Stimulated activated CD8-positive, alpha-beta memory T cell treated with anti-CD3 and anti-CD28 coated beads, Interleukin-15, amount 100 ng/mL, for 4 hours (primary cell): ENCODE results near the gene CSNK2A2.

Experiments used
- DNase-seq, 2 donors: peaks; one replicate each; pipeline ENCODE4 v3.0.0-alpha.2; 2020; ENCODE audit warnings: low read depth in 2 of 2

The CSNK2A2 gene

GRCh38 chr16:58138852-58139251 is 59.1 kb downstream of the CSNK2A2 start:
- DNase-seq: no peak

- no peak for DNase-seq
These were observed 60.3 kb downstream of the CSNK2A2 start for GRCh38 chr16:58137581-58137980.

GRCh38 chr16:58129097-58129936 is 68.6 kb downstream of the CSNK2A2 start, which contains the start of gene CFAP20:
CFAP20 (minus strand) TSS chr16:58129381; CDS start chr16:58129115, 266 bp downstream.
- DNase-seq: peak; percentile 94

- peak in 1 of 2 donors; percentile 3 for DNase-seq
These were observed 69.2 kb downstream of the CSNK2A2 start for GRCh38 chr16:58128711-58129096.

- no peak for DNase-seq
These were observed 69.7 kb downstream of the CSNK2A2 start for GRCh38 chr16:58128181-58128631.

GRCh38 chr16:58127634-58128033 is 70.3 kb downstream of the CSNK2A2 start:
- DNase-seq: no peak

GRCh38 chr16:58127033-58127556 is 70.8 kb downstream of the CSNK2A2 start:
- DNase-seq: no peak

GRCh38 chr16:58126451-58126961 is 71.4 kb downstream of the CSNK2A2 start:
- DNase-seq: no peak

GRCh38 chr16:58125781-58126335 is 72.0 kb downstream of the CSNK2A2 start:
- no peak for DNase-seq

- DNase-seq: no peak
These were observed 72.9 kb downstream of the CSNK2A2 start for GRCh38 chr16:58125041-58125440.

- DNase-seq: no peak
These were observed 73.3 kb downstream of the CSNK2A2 start for GRCh38 chr16:58124601-58124915.

- DNase-seq: no peak
These were observed 73.9 kb downstream of the CSNK2A2 start for GRCh38 chr16:58123896-58124600.

GRCh38 chr16:58121132-58121531 is 76.8 kb downstream of the CSNK2A2 start:
- no peak for DNase-seq

- DNase-seq: no peak
These were observed 77.7 kb downstream of the CSNK2A2 start for GRCh38 chr16:58120234-58120633.

GRCh38 chr16:58119509-58119845 is 78.4 kb downstream of the CSNK2A2 start:
- no peak for DNase-seq

GRCh38 chr16:58118801-58119508 is 79.0 kb downstream of the CSNK2A2 start:
- DNase-seq: no peak

- DNase-seq: no peak
These were observed 81.4 kb downstream of the CSNK2A2 start for GRCh38 chr16:58116529-58116928.

- no peak for DNase-seq
These were observed 81.8 kb downstream of the CSNK2A2 start for GRCh38 chr16:58116081-58116480.

- no peak for DNase-seq
These were observed 82.8 kb downstream of the CSNK2A2 start for GRCh38 chr16:58114827-58115825.

- no peak for DNase-seq
These were observed 86.6 kb downstream of the CSNK2A2 start for GRCh38 chr16:58111302-58111627.
